ENCODE results near the gene SRPK2. TPM values are rescaled to one million over a fixed set of nuclear protein-coding genes. Genes with fewer than 3 reads are reported as not detected.
"Not testable (repeated sequence)": the region's sequence is repeated elsewhere in the genome, so short reads cannot be mapped to it uniquely, and the experiment has no call there.

The SRPK2 gene
- total and polyA plus RNA-seq, 2 of the 8 experiments (the other 6 are each of a cell fraction or from before 2014, with no cell fraction given) = 10.0 to 47.1 TPM

DNA sequence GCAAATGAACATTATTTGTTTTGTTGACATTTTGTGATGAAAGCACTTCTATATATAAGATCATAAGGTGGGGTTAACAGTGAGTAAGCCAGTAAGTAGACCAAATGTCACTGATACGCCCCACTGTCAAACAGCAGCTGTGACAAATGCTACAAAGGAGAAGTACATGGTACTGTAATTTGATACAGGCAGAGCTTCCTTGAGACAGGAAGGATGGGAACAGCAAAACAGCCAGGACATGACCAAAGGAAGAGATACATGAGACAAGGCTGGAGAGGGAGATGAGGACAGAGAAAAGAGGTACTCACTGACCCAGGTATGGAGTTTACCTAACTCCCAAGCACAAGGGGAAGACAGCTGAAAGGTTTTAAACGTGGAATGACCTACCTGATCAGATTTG lies 127.0 kb downstream of the SRPK2 start (continued):
- TF ChIP-seq SP1 (IDR thresholded peaks at IDR 0.05; ENCODE audit: low read depth, low read length) (no peak), CEBPB (IDR thresholded peaks at IDR 0.05; ENCODE audit: low read depth, low read length) (no peak), POLR2AphosphoS5 (IDR thresholded peaks at IDR 0.05; ENCODE audit: low read depth, low read length) (no peak), CBX5 (IDR thresholded peaks at IDR 0.05; ENCODE audit: low read depth, low read length) (no peak)

DNA sequence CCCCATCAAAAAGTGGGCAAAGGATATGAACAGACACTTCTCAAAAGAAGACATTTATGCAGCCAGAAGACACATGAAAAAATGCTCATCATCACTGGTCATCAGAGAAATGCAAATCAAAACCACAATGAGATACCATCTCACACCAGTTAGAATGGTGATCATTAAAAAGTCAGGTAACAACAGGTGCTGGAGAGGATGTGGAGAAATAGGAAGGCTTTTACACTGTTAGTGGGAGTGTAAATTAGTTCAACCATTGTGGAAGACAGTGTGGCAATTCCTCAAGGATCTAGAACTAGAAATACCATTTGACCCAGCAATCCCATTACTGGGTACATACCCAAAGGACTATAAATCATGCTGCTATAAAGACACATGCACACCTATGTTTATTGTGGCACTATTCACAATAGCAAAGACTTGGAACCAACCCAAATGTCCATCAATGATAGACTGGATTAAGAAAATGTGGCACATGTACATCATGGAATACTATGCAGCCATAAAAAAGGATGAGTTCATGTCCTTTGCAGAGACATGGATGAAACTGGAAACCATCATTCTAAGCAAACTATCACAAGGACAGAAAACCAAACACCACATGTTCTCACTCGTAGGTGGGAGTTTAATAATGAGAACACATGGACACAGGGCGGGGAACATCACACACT lies 128.4 kb downstream of the SRPK2 start:
- H2BK5ac ChIP-seq (ENCODE audit: low read depth, low read length); H2BK20ac ChIP-seq (ENCODE audit: low read length); H3K18ac ChIP-seq (ENCODE audit: extremely low read depth, low read length); H3K14ac ChIP-seq (ENCODE audit: insufficient read length); H4K20me1 ChIP-seq (replicated peaks in 1 of 2; ENCODE audit: control insufficient read depth in 1 of 2, insufficient read depth in 2 of 2, low read length in 2 of 2); CTCF ChIA-PET (ENCODE audit: partially characterized antibody); H4K91ac ChIP-seq (replicated peaks; ENCODE audit: insufficient read length, low read length); H3K4me2 ChIP-seq (ENCODE audit: insufficient read depth in 1 of 2, low read depth in 2 of 2, low read length in 2 of 2); H2AFZ ChIP-seq (ENCODE audit: low read length); H3K56ac ChIP-seq (replicated peaks; ENCODE audit: insufficient read length, low read depth, low read length); H3K23me2 ChIP-seq (ENCODE audit: low read depth, low read length); H2AK5ac ChIP-seq (ENCODE audit: low read depth, low read length); H3K23ac ChIP-seq (ENCODE audit: insufficient read length); H2BK15ac ChIP-seq (ENCODE audit: low read length); H3K27me3 ChIP-seq (replicated peaks in 1 of 4; ENCODE audit: control insufficient read depth in 3 of 4, extremely low read depth in 1 of 4, insufficient read depth in 3 of 4, low read length in 3 of 4); H3K9ac ChIP-seq (replicated peaks in 1 of 4; ENCODE audit: extremely low read depth in 1 of 4, low read depth in 3 of 4, low read length in 3 of 4); POLR2A ChIA-PET (ENCODE audit: partially characterized antibody); H3K9me3 ChIP-seq (ENCODE audit: insufficient read depth in 2 of 2, low read depth in 1 of 2, low read length in 1 of 2); H3K27ac ChIP-seq (ENCODE audit: low read depth, low read length); H4K5ac ChIP-seq (ENCODE audit: insufficient read length, low read depth, low read length); H2BK120ac ChIP-seq (replicated peaks; ENCODE audit: low read depth, low read length); H4K8ac ChIP-seq (ENCODE audit: extremely low read depth, insufficient read depth, low read length); H3K4me1 ChIP-seq (replicated peaks in 1 of 4; ENCODE audit: control insufficient read depth in 3 of 4, insufficient read depth in 4 of 4, low read length in 3 of 4); H2BK12ac ChIP-seq (ENCODE audit: low read depth, low read length); DNase-seq (ENCODE audit: low read depth in 1 of 2, low spot score in 2 of 2); H3K36me3 ChIP-seq (ENCODE audit: control insufficient read depth in 2 of 4, insufficient read depth in 4 of 4, low read length in 3 of 4); H3K4ac ChIP-seq (replicated peaks; ENCODE audit: insufficient read length, low read depth, low read length); H3K79me1 ChIP-seq (ENCODE audit: low read depth, low read length); H3K4me3 ChIP-seq (ENCODE audit: extremely low read depth in 1 of 4, insufficient read depth in 2 of 4, low read depth in 3 of 4, low read length in 4 of 4); FAIRE-seq: not testable (repeated sequence)
- H3K79me2 ChIP-seq (ENCODE audit: control insufficient read depth in 1 of 2, insufficient read depth in 2 of 2, low read length in 2 of 2) = peaks cover 0 to 58% of the 10 kb centered on the region in 2 experiments; a peak in 3 of 4 replicates
- WGBS, 2 experiments (ENCODE audit: extremely low coverage in 1 of 2, insufficient coverage in 1 of 2, insufficient read length in 1 of 2, insufficient replicate concordance in 2 of 2, low coverage in 1 of 2, low lambda C conversion rate in 2 of 2, missing lambda C conversion rate in 1 of 2) = 92% methylated on average over 2 of the region's 2 CpGs; no CpG with 5 or more reads in 1 of the 2 experiments
